HCT116 (cell line): Measurements from ENCODE around the gene KIF26B. TPM values are rescaled to one million over a fixed set of nuclear protein-coding genes. Genes with fewer than 3 reads are reported as not detected.

Experiments
- ATAC-seq: fragments of 200-7000 bp; cut with Tn5 transposase; 2 replicates; pipeline ENCODE4 v1.9.1; 2020; ENCODE audit warnings: mild to moderate bottlenecking, moderate library complexity
- BruUV-seq: library from RNA; stranded (reverse); fragments of 400-500 nt; replicated peaks from 2 replicates; lab custom pipeline; 2021; lab: Mats Ljungman, UMichigan
- CTCF ChIA-PET: fragments of 300-600 bp; sonication (Branson Sonifier 250); formaldehyde crosslinking; loops from one replicate; lab custom pipeline; 2021; ENCODE audit warnings: antibody characterized with exemption; lab: Charles Lee
- POLR2A ChIA-PET: fragments of 300-600, 350-600 bp; sonication (Branson Sonifier 250); formaldehyde crosslinking; loops from one replicate; lab custom pipeline; 2021; ENCODE audit warnings: antibody characterized with exemption; lab: Charles Lee
- RAD21 ChIA-PET, 2 experiments: fragments of 300-600 bp; sonication (Branson Sonifier 250); formaldehyde crosslinking; loops; one replicate each; lab custom pipeline; 2023; ENCODE audit warnings: low total read pairs in 2 of 2; ENCODE audit not compliant: uncharacterized antibody in 2 of 2, unreplicated experiment in 2 of 2, low non-redundant PET in 1 of 2; lab: Charles Lee
- DNase-seq: peaks from one replicate; pipeline ENCODE4 v3.0.0-alpha.2; 2010; ENCODE audit warnings: low read depth, low spot score
- H2AFZ ChIP-seq: fragments of 200-600 bp; shearing (Covaris generic), sonication (generic); 2 replicates; pipeline ENCODE4 v1.6.1; 2017; ENCODE audit warnings: low read depth, mixed run types, mixed read lengths, antibody characterized with exemption, low read length; ENCODE audit not compliant: poor library complexity, severe bottlenecking
- H3K27ac ChIP-seq: 2 replicates; pipeline ENCODE4 v1.5.1; 2012; ENCODE audit warnings: low read depth, low read length
- H3K27me3 ChIP-seq: fragments of 200-600 bp; sonication (generic); 2 replicates; pipeline ENCODE4 v1.6.1; 2016; ENCODE audit warnings: mixed run types, low read length, mixed read lengths; ENCODE audit not compliant: insufficient read depth
- H3K36me3 ChIP-seq, 2 experiments: fragments of 200-500 bp in 1 of 2; fragments of 200-600 bp in 1 of 2; sonication (Bioruptor generic) in 1 of 2; sonication (generic) in 1 of 2; 2 replicates each; pipeline versions ENCODE4 v1.5.1 to v1.6.1; 2014 to 2016; ENCODE audit warnings: low read length in 2 of 2, inconsistent platforms in 1 of 2, mixed read lengths in 1 of 2, mixed run types in 1 of 2; ENCODE audit not compliant: insufficient read depth in 2 of 2, control insufficient read depth in 1 of 2
- H3K4me1 ChIP-seq, 2 experiments: fragments of 200-600 bp in 1 of 2; sonication (generic) in 1 of 2; 2 replicates each; pipeline versions ENCODE4 v1.5.1 to v1.6.1; 2012 to 2017; ENCODE audit warnings: low read length in 2 of 2, inconsistent platforms in 1 of 2, mild to moderate bottlenecking in 1 of 2, mixed read lengths in 1 of 2, mixed run types in 1 of 2, moderate library complexity in 1 of 2; ENCODE audit not compliant: insufficient read depth in 2 of 2, control insufficient read depth in 1 of 2
- H3K4me2 ChIP-seq: fragments of 200-600 bp; sonication (generic); 2 replicates; pipeline ENCODE4 v1.6.1; 2017; ENCODE audit warnings: mixed run types, low read length, mixed read lengths
- H3K4me3 ChIP-seq, 2 experiments: fragments of 200-600 bp in 1 of 2; sonication (generic) in 1 of 2; replicated peaks in 1 of 2; 2 replicates each; pipeline ENCODE4 v1.5.1; 2011 to 2016; ENCODE audit warnings: low read length in 2 of 2, control low read depth in 1 of 2, low read depth in 1 of 2, mild to moderate bottlenecking in 1 of 2, mixed read lengths in 1 of 2, mixed run types in 1 of 2
- H3K79me2 ChIP-seq: fragments of 200-600 bp; sonication (generic); 2 replicates; pipeline ENCODE4 v1.6.1; 2017; ENCODE audit warnings: mild to moderate bottlenecking, mixed run types, low read length, moderate library complexity, mixed read lengths; ENCODE audit not compliant: insufficient read depth
- H3K9ac ChIP-seq: fragments of 200-600 bp; sonication (generic); 2 replicates; pipeline ENCODE4 v1.6.1; 2016; ENCODE audit warnings: low read length, mixed read lengths
- H3K9me2 ChIP-seq: fragments of 200-600 bp; sonication (generic), shearing (Covaris generic); 2 replicates; pipeline ENCODE4 v1.6.1; 2017; ENCODE audit warnings: mixed run types, mild to moderate bottlenecking, moderate library complexity; ENCODE audit not compliant: insufficient read depth
- H3K9me3 ChIP-seq, 2 experiments: fragments of 200-500 bp in 1 of 2; fragments of 200-600 bp in 1 of 2; sonication (Bioruptor generic) in 1 of 2; sonication (generic) in 1 of 2; 2 replicates each; pipeline ENCODE4 v1.6.1; 2014 to 2017; ENCODE audit warnings: low read length in 2 of 2, mixed read lengths in 2 of 2, inconsistent platforms in 1 of 2, low read depth in 1 of 2, mild to moderate bottlenecking in 1 of 2, mixed run types in 1 of 2, moderate library complexity in 1 of 2; ENCODE audit not compliant: control insufficient read depth in 1 of 2, insufficient read depth in 1 of 2
- H4K20me1 ChIP-seq: fragments of 200-600 bp; sonication (generic), shearing (Covaris generic); 2 replicates; pipeline ENCODE4 v1.6.1; 2017; ENCODE audit warnings: mixed run types, mild to moderate bottlenecking, moderate library complexity; ENCODE audit not compliant: insufficient read depth
- CBX3 ChIP-seq: IDR thresholded peaks from 2 replicates; pipeline ENCODE4 v1.6.1; 2012; ENCODE audit warnings: low read depth
- CTCF ChIP-seq, 3 experiments: fragments of 200-600 bp in 1 of 3; sonication (generic) in 1 of 3; IDR thresholded peaks in 2 of 3; conservative IDR thresholded peaks in 1 of 3; 2 replicates each; pipeline ENCODE4 v1.5.1; 2012 to 2017; ENCODE audit warnings: low read depth in 2 of 3, low read length in 2 of 3, antibody characterized with exemption in 1 of 3, borderline replicate concordance in 1 of 3, control low read depth in 1 of 3, mild to moderate bottlenecking in 1 of 3, mixed read lengths in 1 of 3, mixed run types in 1 of 3, moderate library complexity in 1 of 3; ENCODE audit not compliant: insufficient read depth in 1 of 3
- EZH2phosphoT487 ChIP-seq: fragments of 200-600 bp; IDR thresholded peaks from 2 replicates; pipeline ENCODE4 v1.6.1; 2018; ENCODE audit warnings: antibody characterized with exemption, borderline replicate concordance
- JUND ChIP-seq: IDR thresholded peaks from 2 replicates; pipeline ENCODE4 v1.6.1; 2012
- RAD21 ChIP-seq: IDR thresholded peaks from 2 replicates; pipeline ENCODE4 v1.6.1; 2012; ENCODE audit warnings: low read depth, mild to moderate bottlenecking
- SP1 ChIP-seq: IDR thresholded peaks from 2 replicates; pipeline ENCODE4 v1.6.1; 2012; ENCODE audit warnings: low read depth
- ZFX ChIP-seq: fragments of 450-650 bp; IDR thresholded peaks from 2 replicates; pipeline ENCODE4 v1.6.1; 2017
- intact Hi-C: fragments of 100-400 bp; cut with micrococcal nuclease; formaldehyde crosslinking; loops from 2 replicates; pipeline ENCODE4 v1.10.0; 2022
- total RNA-seq: library from RNA; stranded (reverse); gene quantifications from one replicate; pipeline ENCODE4 v1.2.1, GENCODE V29; 2021; ENCODE audit not compliant: unreplicated experiment

Gene KIF26B
- total RNA-seq, 1 experiment from 2014 or later: 0.49 TPM

- ATAC-seq (no peak), DNase-seq (no peak)
- Histone ChIP-seq H3K9me3 (no peaks in the 10 kb centered on the region), H3K27ac (no peak overlapping the region), H3K27me3 (0 out of 2 replicates have a peak, but pooled peaks cover 3% of the 10 kb centered on the region), H3K79me2 (no peaks in the 10 kb centered on the region), H4K20me1 (no peaks in the 10 kb centered on the region), H3K4me1 (peaks cover 0 to 3% of the 10 kb centered on the region in 2 experiments; a peak in 1 of 4 replicates), H3K9me2 (no peaks in the 10 kb centered on the region), H3K9ac (no peak overlapping the region), H3K36me3 (no peaks in the 10 kb centered on the region), H2AFZ (no peak overlapping the region), H3K4me3 (no peak overlapping the region), H3K4me2 (no peak overlapping the region)
- TF ChIP-seq JUND: no peak
- TF ChIP-seq ZFX: no peak
- no peak for TF ChIP-seq CBX3
- TF ChIP-seq EZH2phosphoT487: no peak
- intact Hi-C loops: no loop called here
- ChIA-PET RAD21 (no interaction called here), CTCF (no interaction called here), POLR2A (no interaction called here)
- no TSS peak for BruUV-seq
These were observed 224.0 kb downstream of the KIF26B start for GRCh38 chr1:245378745-245379144.

- TF ChIP-seq SP1: no peak
- TF ChIP-seq RAD21: peak; percentile 59
- TF ChIP-seq CTCF (IDR thresholded peaks at IDR 0.05 in 2 of 3, conservative IDR thresholded peaks at IDR 0.05 in 1 of 3; ENCODE audit: borderline replicate concordance in 1 of 3, insufficient read depth in 1 of 3, low read depth in 2 of 3, low read length in 2 of 3): peak; percentile 30 to 45 (median 43); a peak in 4 of 6 replicates
- TF ChIP-seq JUND: no peak
- no peaks in the 10 kb centered on the region for H4K20me1 ChIP-seq
- no peaks in the 10 kb centered on the region for H3K79me2 ChIP-seq
- H3K4me2 ChIP-seq: no peak overlapping the region
- H3K27me3 ChIP-seq: peaks cover 21% of the 10 kb centered on the region
- no peaks in the 10 kb centered on the region for H3K36me3 ChIP-seq
- ChIA-PET POLR2A (no interaction called here), RAD21 (interaction anchor here (0.8 to 1.2 kb wide), 4 partner anchors 224 to 228 kb away, joined by 3 to 7 read pairs (median 6); no protein-coding TSS in a partner anchor), CTCF (interaction anchor here (0.6 to 1.2 kb wide), 4 partner anchors 224 to 579 kb away, joined by 3 to 16 read pairs (median 9); no protein-coding TSS in a partner anchor)
- ATAC-seq (no peak), DNase-seq (peak; percentile 6)
- no peak overlapping the region for H3K4me3 ChIP-seq
- no peaks in the 10 kb centered on the region for H3K9me2 ChIP-seq
- peaks cover 0 to 3% of the 10 kb centered on the region in 2 experiments; a peak in 1 of 4 replicates for H3K4me1 ChIP-seq
- H3K9me3 ChIP-seq: no peaks in the 10 kb centered on the region
- H3K27ac ChIP-seq: no peak overlapping the region
- BruUV-seq: no TSS peak
- intact Hi-C loops: loop anchor here (1.0 to 5.0 kb wide), 3 partner anchors 225 to 621 kb away; no protein-coding TSS in a partner anchor
- no peak overlapping the region for H2AFZ ChIP-seq
- no peak overlapping the region for H3K9ac ChIP-seq
These were observed 226.2 kb downstream of the KIF26B start for GRCh38 chr1:245380790-245381535.
